ENCODE measurements around the gene C19orf38.

DNA sequence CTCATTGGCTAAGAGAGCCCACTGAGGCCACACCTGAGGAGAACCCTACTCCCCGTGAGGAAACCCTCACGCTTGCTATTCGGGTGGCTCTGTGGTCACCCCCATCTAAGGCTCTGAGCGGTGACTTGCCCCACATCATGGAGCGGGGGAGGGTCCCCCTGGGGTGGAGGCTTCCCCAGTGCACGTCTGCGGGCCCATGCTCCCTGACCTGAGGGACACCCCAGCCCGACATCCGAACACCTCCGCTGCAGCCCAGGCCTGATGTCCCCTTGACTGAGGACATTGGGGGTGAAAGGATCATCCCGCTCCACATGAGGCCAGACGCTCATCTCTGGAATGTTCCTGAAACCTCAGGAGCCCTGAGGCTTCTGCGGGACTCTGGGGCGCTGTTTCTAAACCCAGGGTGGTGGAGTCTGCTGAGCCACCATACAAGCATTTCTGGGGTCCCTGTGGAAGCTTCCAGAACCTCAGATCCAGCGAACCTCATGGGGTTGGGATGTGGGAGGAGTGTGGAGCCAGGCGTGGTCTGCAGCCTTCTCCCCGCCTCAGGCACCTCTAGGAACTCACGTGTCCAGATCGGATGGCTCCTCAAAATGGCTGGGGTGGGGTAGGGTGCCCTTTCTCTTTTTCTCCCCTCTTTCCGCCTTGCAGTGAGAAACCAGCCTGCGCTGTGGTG lies 32.1 kb upstream of the C19orf38 start:
- TF ChIP-seq, protein P1, sequence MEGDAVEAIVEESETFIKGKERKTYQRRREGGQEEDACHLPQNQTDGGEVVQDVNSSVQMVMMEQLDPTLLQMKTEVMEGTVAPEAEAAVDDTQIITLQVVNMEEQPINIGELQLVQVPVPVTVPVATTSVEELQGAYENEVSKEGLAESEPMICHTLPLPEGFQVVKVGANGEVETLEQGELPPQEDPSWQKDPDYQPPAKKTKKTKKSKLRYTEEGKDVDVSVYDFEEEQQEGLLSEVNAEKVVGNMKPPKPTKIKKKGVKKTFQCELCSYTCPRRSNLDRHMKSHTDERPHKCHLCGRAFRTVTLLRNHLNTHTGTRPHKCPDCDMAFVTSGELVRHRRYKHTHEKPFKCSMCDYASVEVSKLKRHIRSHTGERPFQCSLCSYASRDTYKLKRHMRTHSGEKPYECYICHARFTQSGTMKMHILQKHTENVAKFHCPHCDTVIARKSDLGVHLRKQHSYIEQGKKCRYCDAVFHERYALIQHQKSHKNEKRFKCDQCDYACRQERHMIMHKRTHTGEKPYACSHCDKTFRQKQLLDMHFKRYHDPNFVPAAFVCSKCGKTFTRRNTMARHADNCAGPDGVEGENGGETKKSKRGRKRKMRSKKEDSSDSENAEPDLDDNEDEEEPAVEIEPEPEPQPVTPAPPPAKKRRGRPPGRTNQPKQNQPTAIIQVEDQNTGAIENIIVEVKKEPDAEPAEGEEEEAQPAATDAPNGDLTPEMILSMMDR (IDR thresholded peaks at IDR 0.05; ENCODE audit: low read depth, low read length, poor library complexity, severe bottlenecking) = no peak
- no peak for TF ChIP-seq EZH2phosphoT487 (IDR thresholded peaks at IDR 0.05; ENCODE audit: borderline replicate concordance, low read length)
